ENCODE measurements around the gene ACP1.

The ACP1 gene

GRCh38 chr2:271917-272316 is 7.2 kb downstream of the ACP1 start:
- Histone ChIP-seq H3K4me3 (ENCODE audit: low read length) (no peak overlapping the region), H3K79me2 (ENCODE audit: control insufficient read depth, insufficient read depth, low read length) (peaks cover 70% of the 10 kb centered on the region), H3K23ac (ENCODE audit: low read length) (no peak overlapping the region), H2AK5ac (ENCODE audit: low read length) (no peak overlapping the region), H4K8ac (ENCODE audit: low read depth, low read length) (no peak overlapping the region), H2BK120ac (ENCODE audit: low read depth, low read length) (no peak overlapping the region), H3K4me1 (ENCODE audit: control insufficient read depth, low read depth, low read length) (no peaks in the 10 kb centered on the region), H4K5ac (ENCODE audit: low read length) (no peak overlapping the region), H3K27ac (ENCODE audit: low read depth, low read length) (no peak overlapping the region), H3K36me3 (ENCODE audit: control insufficient read depth, insufficient read depth, low read length) (peaks cover 1% of the 10 kb centered on the region), H3K4me2 (ENCODE audit: low read length) (no peak overlapping the region), H3K27me3 (ENCODE audit: insufficient read depth, low read length, poor library complexity) (no peaks in the 10 kb centered on the region), H2BK15ac (replicated peaks; ENCODE audit: low read depth) (no peak overlapping the region), H3K18ac (ENCODE audit: low read length) (no peak overlapping the region), H2BK5ac (ENCODE audit: low read length) (no peak overlapping the region), H3K4ac (ENCODE audit: low read depth, low read length) (no peak overlapping the region), H3K56ac (ENCODE audit: low read length) (no peak overlapping the region), H3K79me1 (ENCODE audit: low read length) (peaks cover 17% of the 10 kb centered on the region), H3K9ac (ENCODE audit: low read length) (no peak overlapping the region)
- WGBS (ENCODE audit: extremely low coverage, insufficient coverage, low lambda C conversion rate), result no CpG with 5 or more reads among the region's 12 CpGs
- DNase-seq, result no peak

GRCh38 chr2:273333-273732 is 8.6 kb downstream of the ACP1 start:
- Histone ChIP-seq H3K4me1 (ENCODE audit: control insufficient read depth, low read depth, low read length) (no peaks in the 10 kb centered on the region), H3K4me2 (ENCODE audit: low read length) (no peak overlapping the region), H3K79me2 (ENCODE audit: control insufficient read depth, insufficient read depth, low read length) (peaks cover 56% of the 10 kb centered on the region), H3K79me1 (ENCODE audit: low read length) (peaks cover 19% of the 10 kb centered on the region), H3K18ac (ENCODE audit: low read length) (no peak overlapping the region), H4K5ac (ENCODE audit: low read length) (no peak overlapping the region), H3K4ac (ENCODE audit: low read depth, low read length) (no peak overlapping the region), H3K56ac (ENCODE audit: low read length) (no peak overlapping the region), H2BK15ac (replicated peaks; ENCODE audit: low read depth) (no peak overlapping the region), H2BK5ac (ENCODE audit: low read length) (no peak overlapping the region), H4K8ac (ENCODE audit: low read depth, low read length) (no peak overlapping the region), H3K36me3 (ENCODE audit: control insufficient read depth, insufficient read depth, low read length) (peaks cover 6% of the 10 kb centered on the region), H3K27me3 (ENCODE audit: insufficient read depth, low read length, poor library complexity) (no peaks in the 10 kb centered on the region), H2AK5ac (ENCODE audit: low read length) (no peak overlapping the region), H3K23ac (ENCODE audit: low read length) (no peak overlapping the region), H3K4me3 (ENCODE audit: low read length) (no peak overlapping the region), H3K27ac (ENCODE audit: low read depth, low read length) (no peak overlapping the region), H3K9ac (ENCODE audit: low read length) (no peak overlapping the region), H2BK120ac (ENCODE audit: low read depth, low read length) (no peak overlapping the region)
- DNase-seq, result no peak
- no CpG with 5 or more reads among the region's 6 CpGs for WGBS (ENCODE audit: extremely low coverage, insufficient coverage, low lambda C conversion rate)

- no peak overlapping the region for H4K8ac ChIP-seq (ENCODE audit: low read depth, low read length)
- H3K79me2 ChIP-seq (ENCODE audit: control insufficient read depth, insufficient read depth, low read length), result peaks cover 46% of the 10 kb centered on the region
- WGBS (ENCODE audit: extremely low coverage, insufficient coverage, low lambda C conversion rate), result no CpG with 5 or more reads among the region's 3 CpGs
- H3K27ac ChIP-seq (ENCODE audit: low read depth, low read length), result no peak overlapping the region
- no peak overlapping the region for H2BK120ac ChIP-seq (ENCODE audit: low read depth, low read length)
- no peaks in the 10 kb centered on the region for H3K27me3 ChIP-seq (ENCODE audit: insufficient read depth, low read length, poor library complexity)
- H3K23ac ChIP-seq (ENCODE audit: low read length), result no peak overlapping the region
- no peak overlapping the region for H3K18ac ChIP-seq (ENCODE audit: low read length)
- H3K56ac ChIP-seq (ENCODE audit: low read length), result no peak overlapping the region
- H2BK15ac ChIP-seq (replicated peaks; ENCODE audit: low read depth), result no peak overlapping the region
- H2AK5ac ChIP-seq (ENCODE audit: low read length), result no peak overlapping the region
- H3K4me2 ChIP-seq (ENCODE audit: low read length), result no peak overlapping the region
- H3K4ac ChIP-seq (ENCODE audit: low read depth, low read length), result no peak overlapping the region
- H3K79me1 ChIP-seq (ENCODE audit: low read length), result peaks cover 19% of the 10 kb centered on the region
- no peaks in the 10 kb centered on the region for H3K4me1 ChIP-seq (ENCODE audit: control insufficient read depth, low read depth, low read length)
- no peak overlapping the region for H2BK5ac ChIP-seq (ENCODE audit: low read length)
- DNase-seq, result no peak
- H4K5ac ChIP-seq (ENCODE audit: low read length), result no peak overlapping the region
- H3K36me3 ChIP-seq (ENCODE audit: control insufficient read depth, insufficient read depth, low read length), result peaks cover 8% of the 10 kb centered on the region
- H3K9ac ChIP-seq (ENCODE audit: low read length), result no peak overlapping the region
- no peak overlapping the region for H3K4me3 ChIP-seq (ENCODE audit: low read length)
Observed at GRCh38 chr2:274503-274902, 9.8 kb downstream of the ACP1 start.

GRCh38 chr2:275466-275865 is 10.7 kb downstream of the ACP1 start:
- H3K4me2 ChIP-seq (ENCODE audit: low read length), result no peak overlapping the region
- peaks cover 38% of the 10 kb centered on the region for H3K79me2 ChIP-seq (ENCODE audit: control insufficient read depth, insufficient read depth, low read length)
- H3K23ac ChIP-seq (ENCODE audit: low read length), result no peak overlapping the region
- H3K56ac ChIP-seq (ENCODE audit: low read length), result no peak overlapping the region
- H3K79me1 ChIP-seq (ENCODE audit: low read length), result peaks cover 16% of the 10 kb centered on the region
- H3K4me3 ChIP-seq (ENCODE audit: low read length), result no peak overlapping the region
- H3K9ac ChIP-seq (ENCODE audit: low read length), result no peak overlapping the region
- no peak overlapping the region for H2BK15ac ChIP-seq (replicated peaks; ENCODE audit: low read depth)
- no peak overlapping the region for H2BK5ac ChIP-seq (ENCODE audit: low read length)
- no CpG with 5 or more reads among the region's 6 CpGs for WGBS (ENCODE audit: extremely low coverage, insufficient coverage, low lambda C conversion rate)
- no peaks in the 10 kb centered on the region for H3K27me3 ChIP-seq (ENCODE audit: insufficient read depth, low read length, poor library complexity)
- no peak for DNase-seq
- no peaks in the 10 kb centered on the region for H3K4me1 ChIP-seq (ENCODE audit: control insufficient read depth, low read depth, low read length)
- H3K18ac ChIP-seq (ENCODE audit: low read length), result no peak overlapping the region
- no peak overlapping the region for H3K4ac ChIP-seq (ENCODE audit: low read depth, low read length)
- H2BK120ac ChIP-seq (ENCODE audit: low read depth, low read length), result no peak overlapping the region
- no peak overlapping the region for H4K5ac ChIP-seq (ENCODE audit: low read length)
- no peak overlapping the region for H3K27ac ChIP-seq (ENCODE audit: low read depth, low read length)
- no peak overlapping the region for H4K8ac ChIP-seq (ENCODE audit: low read depth, low read length)
- H2AK5ac ChIP-seq (ENCODE audit: low read length), result no peak overlapping the region
- H3K36me3 ChIP-seq (ENCODE audit: control insufficient read depth, insufficient read depth, low read length), result peaks cover 8% of the 10 kb centered on the region

GRCh38 chr2:278312-278926 is 13.7 kb downstream of the ACP1 start:
- DNase-seq, result no peak
- Histone ChIP-seq H2AK5ac (ENCODE audit: low read length) (no peak overlapping the region), H2BK5ac (ENCODE audit: low read length) (no peak overlapping the region), H4K8ac (ENCODE audit: low read depth, low read length) (no peak overlapping the region), H3K18ac (ENCODE audit: low read length) (no peak overlapping the region), H3K23ac (ENCODE audit: low read length) (no peak overlapping the region), H2BK120ac (ENCODE audit: low read depth, low read length) (no peak overlapping the region), H3K79me1 (ENCODE audit: low read length) (peaks cover 10% of the 10 kb centered on the region), H3K56ac (ENCODE audit: low read length) (no peak overlapping the region), H3K27me3 (ENCODE audit: insufficient read depth, low read length, poor library complexity) (no peaks in the 10 kb centered on the region), H2BK15ac (replicated peaks; ENCODE audit: low read depth) (no peak overlapping the region), H3K4me1 (ENCODE audit: control insufficient read depth, low read depth, low read length) (no peaks in the 10 kb centered on the region), H3K79me2 (ENCODE audit: control insufficient read depth, insufficient read depth, low read length) (peaks cover 12% of the 10 kb centered on the region), H3K4ac (ENCODE audit: low read depth, low read length) (no peak overlapping the region), H3K4me2 (ENCODE audit: low read length) (no peak overlapping the region), H3K27ac (ENCODE audit: low read depth, low read length) (no peak overlapping the region), H3K4me3 (ENCODE audit: low read length) (no peak overlapping the region), H4K5ac (ENCODE audit: low read length) (no peak overlapping the region), H3K36me3 (ENCODE audit: control insufficient read depth, insufficient read depth, low read length) (peaks cover 11% of the 10 kb centered on the region), H3K9ac (ENCODE audit: low read length) (no peak overlapping the region)
- no CpG with 5 or more reads among the region's 2 CpGs for WGBS (ENCODE audit: extremely low coverage, insufficient coverage, low lambda C conversion rate)

GRCh38 chr2:278927-279320 is 14.2 kb downstream of the ACP1 start:
- H3K18ac ChIP-seq (ENCODE audit: low read length), result no peak overlapping the region
- H3K23ac ChIP-seq (ENCODE audit: low read length), result no peak overlapping the region
- peaks cover 1% of the 10 kb centered on the region for H3K4me1 ChIP-seq (ENCODE audit: control insufficient read depth, low read depth, low read length)
- peaks cover 12% of the 10 kb centered on the region for H3K36me3 ChIP-seq (ENCODE audit: control insufficient read depth, insufficient read depth, low read length)
- peaks cover 10% of the 10 kb centered on the region for H3K79me1 ChIP-seq (ENCODE audit: low read length)
- DNase-seq, result no peak
- H4K5ac ChIP-seq (ENCODE audit: low read length), result no peak overlapping the region
- no peak overlapping the region for H2BK120ac ChIP-seq (ENCODE audit: low read depth, low read length)
- no peak overlapping the region for H3K4me3 ChIP-seq (ENCODE audit: low read length)
- no CpG with 5 or more reads among the region's 4 CpGs for WGBS (ENCODE audit: extremely low coverage, insufficient coverage, low lambda C conversion rate)
- no peak overlapping the region for H2BK5ac ChIP-seq (ENCODE audit: low read length)
- H3K4ac ChIP-seq (ENCODE audit: low read depth, low read length), result no peak overlapping the region
- H4K8ac ChIP-seq (ENCODE audit: low read depth, low read length), result no peak overlapping the region
- no peak overlapping the region for H3K56ac ChIP-seq (ENCODE audit: low read length)
- H2AK5ac ChIP-seq (ENCODE audit: low read length), result no peak overlapping the region
- no peak overlapping the region for H3K27ac ChIP-seq (ENCODE audit: low read depth, low read length)
- no peaks in the 10 kb centered on the region for H3K27me3 ChIP-seq (ENCODE audit: insufficient read depth, low read length, poor library complexity)
- peaks cover 9% of the 10 kb centered on the region for H3K79me2 ChIP-seq (ENCODE audit: control insufficient read depth, insufficient read depth, low read length)
- H3K4me2 ChIP-seq (ENCODE audit: low read length), result no peak overlapping the region
- H3K9ac ChIP-seq (ENCODE audit: low read length), result no peak overlapping the region
- H2BK15ac ChIP-seq (replicated peaks; ENCODE audit: low read depth), result no peak overlapping the region
